ENCODE results near the gene PHF20. TPM values are rescaled to one million over a fixed set of nuclear protein-coding genes. Genes with fewer than 3 reads are reported as not detected.

The PHF20 gene
- total RNA-seq, 4 donors from 2014 or later: 16.1 to 92.4 (median 29.3) TPM

- Histone ChIP-seq H3K27ac (no peak overlapping the region), H3K36me3 (peaks cover 0 to 64% (median 0%) of the 10 kb centered on the region in 3 donors)
Measured at GRCh38 chr20:35920523-35920922, 148.7 kb downstream of the PHF20 start.

GRCh38 chr20:35929301-35929700, 157.5 kb downstream of the PHF20 start:
- Histone ChIP-seq H3K4me1 (no peaks in the 10 kb centered on the region), H3K36me3 (peaks cover 0 to 66% (median 0%) of the 10 kb centered on the region in 3 donors), H3K27ac (no peak overlapping the region), H3K9me3 (no peaks in the 10 kb centered on the region), H3K4me3 (no peak overlapping the region), H3K27me3 (no peaks in the 10 kb centered on the region)
- no peak for DNase-seq
- TF ChIP-seq POLR2A (IDR thresholded peaks at IDR 0.05) (no peak), CTCF (IDR thresholded peaks at IDR 0.05) (no peak)

More at GRCh38 chr20:35920523-35920922, 148.7 kb downstream of the PHF20 start:
- no peak for TF ChIP-seq CTCF (IDR thresholded peaks at IDR 0.05)
- no peak for TF ChIP-seq POLR2A (IDR thresholded peaks at IDR 0.05)
- no peak overlapping the region for H3K4me3 ChIP-seq
- H3K9me3 ChIP-seq: no peaks in the 10 kb centered on the region
- DNase-seq: no peak
- no peaks in the 10 kb centered on the region for H3K4me1 ChIP-seq
- no peaks in the 10 kb centered on the region for H3K27me3 ChIP-seq

- Histone ChIP-seq H3K36me3 (peaks cover 0 to 60% (median 0%) of the 10 kb centered on the region in 3 donors), H3K27ac (no peak overlapping the region), H3K9me3 (no peaks in the 10 kb centered on the region), H3K4me3 (no peak overlapping the region), H3K27me3 (no peaks in the 10 kb centered on the region), H3K4me1 (no peaks in the 10 kb centered on the region)
- no peak for DNase-seq
- TF ChIP-seq CTCF (IDR thresholded peaks at IDR 0.05) (no peak), POLR2A (IDR thresholded peaks at IDR 0.05) (no peak)
Measured at GRCh38 chr20:35934050-35934449, 162.2 kb downstream of the PHF20 start.

GRCh38 chr20:35939264-35939663, 167.4 kb downstream of the PHF20 start:
- no peaks in the 10 kb centered on the region for H3K9me3 ChIP-seq
- TF ChIP-seq POLR2A (IDR thresholded peaks at IDR 0.05) (no peak), CTCF (IDR thresholded peaks at IDR 0.05) (no peak)
- H3K36me3 ChIP-seq: peaks cover 0 to 63% (median 0%) of the 10 kb centered on the region in 3 donors

GRCh38 chr20:35941620-35942019, 169.8 kb downstream of the PHF20 start:
- H3K27me3 ChIP-seq: no peaks in the 10 kb centered on the region
- H3K4me1 ChIP-seq: no peaks in the 10 kb centered on the region
- DNase-seq: no peak
- no peaks in the 10 kb centered on the region for H3K9me3 ChIP-seq
- TF ChIP-seq CTCF (IDR thresholded peaks at IDR 0.05) (no peak), POLR2A (IDR thresholded peaks at IDR 0.05) (no peak)
- H3K27ac ChIP-seq: no peak overlapping the region
- no peak overlapping the region for H3K4me3 ChIP-seq
- peaks cover 0 to 59% (median 0%) of the 10 kb centered on the region in 3 donors for H3K36me3 ChIP-seq

More at GRCh38 chr20:35939264-35939663, 167.4 kb downstream of the PHF20 start:
- no peak for DNase-seq
- H3K4me1 ChIP-seq: no peaks in the 10 kb centered on the region
- H3K27me3 ChIP-seq: no peaks in the 10 kb centered on the region
- no peak overlapping the region for H3K27ac ChIP-seq
- no peak overlapping the region for H3K4me3 ChIP-seq

GRCh38 chr20:35942243-35942642, 170.4 kb downstream of the PHF20 start:
- peaks cover 0 to 63% (median 0%) of the 10 kb centered on the region in 3 donors for H3K36me3 ChIP-seq
- no peak for TF ChIP-seq POLR2A (IDR thresholded peaks at IDR 0.05)
- no peak for TF ChIP-seq CTCF (IDR thresholded peaks at IDR 0.05)
- H3K27me3 ChIP-seq: no peaks in the 10 kb centered on the region
- H3K4me3 ChIP-seq: no peak overlapping the region
- no peak for DNase-seq
- no peaks in the 10 kb centered on the region for H3K4me1 ChIP-seq
- no peaks in the 10 kb centered on the region for H3K9me3 ChIP-seq
- H3K27ac ChIP-seq: no peak overlapping the region
